ENCODE measurements around the gene DNM1. TPM values are rescaled to one million over a fixed set of nuclear protein-coding genes. Genes with fewer than 3 reads are reported as not detected.

The DNM1 gene
- total RNA-seq, 2 experiments from 2014 or later = 0.35 to 1.8 TPM

- Histone ChIP-seq H3K4me3 (ENCODE audit: low read depth, low read length, poor library complexity, severe bottlenecking) (no peak overlapping the region), H2AFZ (ENCODE audit: low read length) (no peak overlapping the region), H4K20me1 (ENCODE audit: insufficient read depth, low read length) (no peaks in the 10 kb centered on the region), H3K79me2 (ENCODE audit: insufficient read depth, low read depth, low read length) (no peaks in the 10 kb centered on the region), H3K4me1 (ENCODE audit: insufficient read depth, low read length, poor library complexity, severe bottlenecking) (no peaks in the 10 kb centered on the region), H3K36me3 (ENCODE audit: insufficient read depth, low read length) (peaks cover 11% of the 10 kb centered on the region), H3K27ac (ENCODE audit: low read depth, low read length, poor library complexity, severe bottlenecking) (no peak overlapping the region), H3K9me3 (ENCODE audit: low read length) (no peaks in the 10 kb centered on the region), H3K9me2 (ENCODE audit: insufficient read depth, low read length) (no peaks in the 10 kb centered on the region), H3K4me2 (ENCODE audit: low read length) (no peak overlapping the region)
- intact Hi-C loops (cut with micrococcal nuclease; ENCODE audit: unreplicated experiment) = no loop called here
- ChIA-PET CTCF (ENCODE audit: unreplicated experiment) (no interaction called here), POLR2A (interaction anchor here (1.3 kb wide), 1 partner anchor 29 kb away, joined by 3 read pairs; the partner anchor contains the start of genes GOLGA2 and SWI5)
- DNase-seq (ENCODE audit: low spot score) = no peak
- no TSS peak for BruUV-seq (replicated peaks)
- no peak for TF ChIP-seq EZH2phosphoT487 (IDR thresholded peaks at IDR 0.05; ENCODE audit: borderline replicate concordance, low read depth, low read length)
Observed at GRCh38 chr9:128304136-128304970, 101.2 kb downstream of the DNM1 start.

Small RNA genes within 50 kb of the gene (microRNA-seq; reads per million reads assigned to microRNA genes)
- gene MIR199B (ENCODE audit: borderline replicate concordance) (21.2 reads per million, percentile 30 among the genes with 10 or more reads in this experiment), gene MIR3154 (ENCODE audit: borderline replicate concordance) (not detected)

Small RNA genes within 50 kb of the gene (small RNA-seq; reads per million reads assigned to genes)
- gene MIR199B (not detected), gene MIR3154 (not detected)

Other genes starting within 250 kb of the DNM1 start
- gene EEIG1, start 222.4 kb upstream of the DNM1 start, total RNA-seq (2014; rRNA removed; shearing (Covaris generic)) = 25.8 and 34.7 TPM in 2 replicates
- gene EEIG1, start 222.4 kb upstream of the DNM1 start, total RNA-seq (2022) = 60.1 and 69.1 TPM in 2 replicates
- gene NAIF1, start 136.1 kb upstream of the DNM1 start, total RNA-seq (2014; rRNA removed; shearing (Covaris generic)) = 8.6 TPM in 2 replicates
- 14.8 and 14.9 TPM in 2 replicates for gene NAIF1, start 136.1 kb upstream of the DNM1 start, total RNA-seq (2022)
- gene SLC25A25, start 135.1 kb upstream of the DNM1 start, total RNA-seq (2014; rRNA removed; shearing (Covaris generic)) = 21.4 and 23.7 TPM in 2 replicates
- 17.6 and 20.2 TPM in 2 replicates for gene SLC25A25, start 135.1 kb upstream of the DNM1 start, total RNA-seq (2022)
- gene PTGES2, start 75.7 kb upstream of the DNM1 start, total RNA-seq (2014; rRNA removed; shearing (Covaris generic)) = 67.4 and 68.1 TPM in 2 replicates
- 59.2 and 76.3 TPM in 2 replicates for gene PTGES2, start 75.7 kb upstream of the DNM1 start, total RNA-seq (2022)
- gene LCN2, start 53.9 kb upstream of the DNM1 start, total RNA-seq (2014; rRNA removed; shearing (Covaris generic)) = not detected in 2 replicates
- not detected in 2 replicates for gene LCN2, start 53.9 kb upstream of the DNM1 start, total RNA-seq (2022)
- gene BBLN, start 43.1 kb upstream of the DNM1 start, total RNA-seq (2014; rRNA removed; shearing (Covaris generic)) = 82.0 and 104 TPM in 2 replicates
- 66.9 and 67.5 TPM in 2 replicates for gene BBLN, start 43.1 kb upstream of the DNM1 start, total RNA-seq (2022)
- 45.4 and 47.7 TPM in 2 replicates for gene CIZ1, start 11.8 kb upstream of the DNM1 start, total RNA-seq (2014; rRNA removed; shearing (Covaris generic))
- gene CIZ1, start 11.8 kb upstream of the DNM1 start, total RNA-seq (2022) = 121 and 142 TPM in 2 replicates
- gene GOLGA2, start 72.6 kb downstream of the DNM1 start, total RNA-seq (2014; rRNA removed; shearing (Covaris generic)) = 28.2 and 44.0 TPM in 2 replicates
- 58.2 and 70.6 TPM in 2 replicates for gene GOLGA2, start 72.6 kb downstream of the DNM1 start, total RNA-seq (2022)
- 22.7 and 26.2 TPM in 2 replicates for gene SWI5, start 72.9 kb downstream of the DNM1 start, total RNA-seq (2014; rRNA removed; shearing (Covaris generic))
- 16.8 and 18.2 TPM in 2 replicates for gene SWI5, start 72.9 kb downstream of the DNM1 start, total RNA-seq (2022)
- 29.7 and 31.3 TPM in 2 replicates for gene TRUB2, start 119.1 kb downstream of the DNM1 start, total RNA-seq (2014; rRNA removed; shearing (Covaris generic))
- 22.9 and 30.3 TPM in 2 replicates for gene TRUB2, start 119.1 kb downstream of the DNM1 start, total RNA-seq (2022)
- gene COQ4, start 119.5 kb downstream of the DNM1 start, total RNA-seq (2014; rRNA removed; shearing (Covaris generic)) = 42.4 and 53.4 TPM in 2 replicates
- gene COQ4, start 119.5 kb downstream of the DNM1 start, total RNA-seq (2022) = 49.4 and 55.8 TPM in 2 replicates
- 12.3 and 14.2 TPM in 2 replicates for gene SLC27A4, start 137.1 kb downstream of the DNM1 start, total RNA-seq (2014; rRNA removed; shearing (Covaris generic))
- gene SLC27A4, start 137.1 kb downstream of the DNM1 start, total RNA-seq (2022) = 13.0 and 16.0 TPM in 2 replicates
- 42.3 and 58.5 TPM in 2 replicates for gene URM1, start 168.0 kb downstream of the DNM1 start, total RNA-seq (2014; rRNA removed; shearing (Covaris generic))
- gene URM1, start 168.0 kb downstream of the DNM1 start, total RNA-seq (2022) = 51.8 and 60.8 TPM in 2 replicates
- gene CERCAM, start 217.5 kb downstream of the DNM1 start, total RNA-seq (2014; rRNA removed; shearing (Covaris generic)) = 3.0 and 3.5 TPM in 2 replicates
- 2.7 and 3.1 TPM in 2 replicates for gene CERCAM, start 217.5 kb downstream of the DNM1 start, total RNA-seq (2022)